BE2C (cell line): ENCODE results near the gene TASL.

Experiments used
- DNase-seq: peaks from one replicate; pipeline ENCODE4 v3.0.0-alpha.2; 2020
- H3K27me3 ChIP-seq: fragments of 250-450 bp; sonication (Bioruptor Pico); 2 replicates; pipeline ENCODE4 v1.5.1; 2020; ENCODE audit warnings: mild to moderate bottlenecking
- H3K36me3 ChIP-seq: fragments of 250-450 bp; sonication (Bioruptor Pico); 2 replicates; pipeline ENCODE4 v1.5.1; 2020; ENCODE audit warnings: mild to moderate bottlenecking
- H3K4me1 ChIP-seq: fragments of 250-450 bp; sonication (Bioruptor Pico); 2 replicates; pipeline ENCODE4 v1.5.1; 2020
- H3K4me3 ChIP-seq: 2 replicates; pipeline ENCODE4 v1.5.1; 2011; ENCODE audit warnings: low read depth, low read length
- H3K9me3 ChIP-seq: fragments of 250-450 bp; sonication (Bioruptor Pico); 2 replicates; pipeline ENCODE4 v1.5.1; 2020
- TF ChIP-seq, protein P1 (sequence below): IDR thresholded peaks from 2 replicates; pipeline ENCODE4 v1.5.1; 2012; ENCODE audit warnings: mild to moderate bottlenecking, low read depth, low read length

Gene TASL

DNA sequence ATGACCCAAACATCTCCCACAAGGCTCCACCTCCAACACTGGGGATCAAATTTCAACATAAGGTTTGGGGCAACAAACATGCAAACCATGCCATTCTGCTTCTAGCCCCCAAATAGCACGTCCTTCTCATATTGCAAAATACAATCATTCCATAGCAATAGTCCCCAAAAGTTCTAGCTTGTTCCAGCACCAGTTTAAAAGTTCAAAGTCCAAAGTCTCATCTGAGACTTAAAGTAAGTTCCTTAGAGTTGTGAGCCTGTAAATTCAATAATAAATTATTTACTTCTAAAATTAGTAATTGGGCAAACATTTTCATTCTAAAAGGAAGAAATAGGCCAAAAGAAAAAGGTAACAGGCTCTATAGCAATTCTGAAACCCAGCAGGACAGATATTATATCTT is 8.9 kb upstream of the TASL start:
- H3K4me1 ChIP-seq, result no peaks in the 10 kb centered on the region
- TF ChIP-seq, protein P1, sequence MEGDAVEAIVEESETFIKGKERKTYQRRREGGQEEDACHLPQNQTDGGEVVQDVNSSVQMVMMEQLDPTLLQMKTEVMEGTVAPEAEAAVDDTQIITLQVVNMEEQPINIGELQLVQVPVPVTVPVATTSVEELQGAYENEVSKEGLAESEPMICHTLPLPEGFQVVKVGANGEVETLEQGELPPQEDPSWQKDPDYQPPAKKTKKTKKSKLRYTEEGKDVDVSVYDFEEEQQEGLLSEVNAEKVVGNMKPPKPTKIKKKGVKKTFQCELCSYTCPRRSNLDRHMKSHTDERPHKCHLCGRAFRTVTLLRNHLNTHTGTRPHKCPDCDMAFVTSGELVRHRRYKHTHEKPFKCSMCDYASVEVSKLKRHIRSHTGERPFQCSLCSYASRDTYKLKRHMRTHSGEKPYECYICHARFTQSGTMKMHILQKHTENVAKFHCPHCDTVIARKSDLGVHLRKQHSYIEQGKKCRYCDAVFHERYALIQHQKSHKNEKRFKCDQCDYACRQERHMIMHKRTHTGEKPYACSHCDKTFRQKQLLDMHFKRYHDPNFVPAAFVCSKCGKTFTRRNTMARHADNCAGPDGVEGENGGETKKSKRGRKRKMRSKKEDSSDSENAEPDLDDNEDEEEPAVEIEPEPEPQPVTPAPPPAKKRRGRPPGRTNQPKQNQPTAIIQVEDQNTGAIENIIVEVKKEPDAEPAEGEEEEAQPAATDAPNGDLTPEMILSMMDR, result no peak
- no peak overlapping the region for H3K4me3 ChIP-seq
- no peaks in the 10 kb centered on the region for H3K36me3 ChIP-seq
- no peak for DNase-seq
- H3K9me3 ChIP-seq, result no peaks in the 10 kb centered on the region
- H3K27me3 ChIP-seq, result no peaks in the 10 kb centered on the region

DNA sequence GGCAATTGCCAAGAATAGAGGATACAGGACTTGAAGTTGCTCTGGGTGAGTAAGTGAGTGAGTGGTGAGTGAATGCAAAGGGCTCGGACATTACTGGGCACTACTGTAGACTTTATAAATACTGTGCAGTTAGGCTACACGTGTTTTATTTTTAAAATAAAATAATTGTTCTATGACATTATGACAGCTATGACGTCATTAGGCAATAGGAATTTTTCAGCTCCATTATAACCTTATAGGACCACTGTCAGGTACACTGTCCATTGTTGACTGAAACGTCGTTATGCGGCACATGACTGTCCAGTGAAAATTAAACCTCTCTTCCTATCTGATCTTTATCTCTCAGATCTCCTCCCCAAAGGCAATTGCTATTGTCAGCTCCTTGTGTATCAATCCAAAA is 5.1 kb upstream of the TASL start:
- no peaks in the 10 kb centered on the region for H3K27me3 ChIP-seq
- H3K9me3 ChIP-seq, result no peaks in the 10 kb centered on the region
- no peak for DNase-seq
- no peaks in the 10 kb centered on the region for H3K4me1 ChIP-seq
- H3K36me3 ChIP-seq, result no peaks in the 10 kb centered on the region
- H3K4me3 ChIP-seq, result no peak overlapping the region
- TF ChIP-seq, protein P1, result no peak

DNA sequence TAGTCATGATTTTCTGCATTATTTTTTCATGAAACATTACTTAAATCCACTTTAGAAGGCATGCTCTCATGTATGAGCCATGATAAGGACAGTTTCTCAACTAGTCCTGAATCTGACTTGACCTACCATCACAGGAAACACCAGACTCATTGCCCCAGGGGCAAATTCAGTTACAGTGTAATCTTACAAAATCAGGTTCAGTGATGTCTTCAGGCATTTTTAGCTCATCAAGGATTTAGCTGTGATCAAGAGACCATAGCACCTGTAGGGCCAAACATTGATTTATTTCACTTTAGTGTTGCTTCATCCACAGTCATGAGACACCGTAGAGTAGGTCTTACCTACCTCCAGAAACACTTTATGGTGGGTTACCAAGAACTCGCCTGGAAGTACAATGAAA is 3.1 kb upstream of the TASL start:
- H3K27me3 ChIP-seq, result no peaks in the 10 kb centered on the region
- no peak for DNase-seq
- no peaks in the 10 kb centered on the region for H3K36me3 ChIP-seq
- no peak overlapping the region for H3K4me3 ChIP-seq
- H3K4me1 ChIP-seq, result no peaks in the 10 kb centered on the region
- TF ChIP-seq, protein P1, result no peak
- H3K9me3 ChIP-seq, result no peaks in the 10 kb centered on the region

DNA sequence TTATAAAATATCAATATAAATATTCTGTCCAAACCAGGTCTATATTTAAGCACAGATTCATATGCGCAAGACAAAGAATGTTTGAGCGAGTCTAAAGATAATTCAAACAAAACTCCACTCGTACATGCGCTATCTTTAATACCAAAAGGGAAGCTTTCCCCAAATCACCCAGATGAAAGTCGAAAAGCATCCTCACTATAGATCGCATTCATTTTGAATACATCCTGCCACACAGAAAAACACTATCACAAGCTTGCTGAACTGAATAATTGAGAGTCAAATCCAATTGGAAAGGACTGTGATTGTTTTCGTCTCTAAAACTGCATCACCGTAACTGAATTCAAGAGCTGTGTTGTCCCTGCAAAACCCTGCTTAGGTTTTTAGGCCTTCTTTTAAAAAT is 685 bp downstream of the TASL start:
- Histone ChIP-seq H3K27me3 (no peaks in the 10 kb centered on the region), H3K9me3 (no peaks in the 10 kb centered on the region), H3K4me3 (no peak overlapping the region), H3K36me3 (no peaks in the 10 kb centered on the region), H3K4me1 (no peaks in the 10 kb centered on the region)
- no peak for DNase-seq
- TF ChIP-seq, protein P1, result no peak

DNA sequence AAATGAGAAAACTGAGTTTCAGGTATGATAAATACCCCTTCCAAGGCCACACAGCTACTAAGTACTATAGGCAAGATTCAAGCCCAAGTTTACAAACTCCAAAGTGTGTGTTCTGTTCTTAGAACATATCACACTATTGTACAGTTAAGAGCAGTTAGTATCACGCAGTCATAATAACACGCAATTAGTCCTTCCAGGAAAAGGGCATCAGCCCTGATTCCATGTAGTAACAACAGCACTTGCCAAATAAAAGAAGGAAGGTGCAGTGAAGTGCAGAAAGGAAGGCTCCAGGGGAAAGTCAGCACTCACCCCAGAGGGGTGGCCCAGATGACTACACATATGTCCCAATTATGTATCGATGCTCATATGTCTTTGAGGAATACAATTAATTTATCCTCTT is 4.4 kb downstream of the TASL start:
- Histone ChIP-seq H3K27me3 (no peaks in the 10 kb centered on the region), H3K4me1 (no peaks in the 10 kb centered on the region), H3K36me3 (no peaks in the 10 kb centered on the region), H3K9me3 (no peaks in the 10 kb centered on the region), H3K4me3 (no peak overlapping the region)
- DNase-seq, result no peak
- TF ChIP-seq, protein P1, result no peak

DNA sequence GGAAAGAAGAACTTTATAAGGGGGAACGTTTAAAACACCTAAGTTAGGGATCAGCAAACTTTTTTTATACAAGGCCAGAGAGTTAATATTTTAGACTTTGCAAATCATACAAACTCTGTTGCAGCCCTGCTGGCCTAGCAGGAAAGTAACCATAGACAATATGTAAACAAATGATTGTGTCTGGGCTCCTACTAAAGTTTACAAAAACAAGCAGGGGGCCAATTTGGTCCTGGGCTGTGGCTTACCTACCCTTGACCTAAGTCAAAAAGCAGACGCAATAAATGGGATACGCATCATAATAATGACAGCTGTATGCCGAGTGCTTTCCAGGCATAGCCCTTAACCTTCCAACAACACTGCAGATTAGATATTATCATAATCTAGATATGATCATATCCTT is 4.9 kb downstream of the TASL start:
- no peak for DNase-seq
- H3K4me1 ChIP-seq, result no peaks in the 10 kb centered on the region
- no peak overlapping the region for H3K4me3 ChIP-seq
- TF ChIP-seq, protein P1, result no peak
- H3K27me3 ChIP-seq, result no peaks in the 10 kb centered on the region
- H3K36me3 ChIP-seq, result no peaks in the 10 kb centered on the region
- H3K9me3 ChIP-seq, result no peaks in the 10 kb centered on the region
